Mononuclear cell (primary cell): ENCODE results near the gene ECE1. TPM values are rescaled to one million over a fixed set of nuclear protein-coding genes. Genes with fewer than 3 reads are reported as not detected.
"Not testable (repeated sequence)": the region's sequence is repeated elsewhere in the genome, so short reads cannot be mapped to it uniquely, and the experiment has no call there.

Experiments
- H3K27me3 ChIP-seq: 2 replicates; pipeline ENCODE4 v1.6.0; 2011; ENCODE audit warnings: low read length, control low read depth; ENCODE audit not compliant: insufficient read depth
- H3K4me1 ChIP-seq: 2 replicates; pipeline ENCODE4 v1.5.1; 2011; ENCODE audit warnings: mild to moderate bottlenecking, low read length, control low read depth; ENCODE audit not compliant: insufficient read depth
- H3K4me3 ChIP-seq: 2 replicates; pipeline ENCODE4 v1.5.1; 2011; ENCODE audit warnings: mild to moderate bottlenecking, low read length, moderate library complexity
- H3K9me3 ChIP-seq: 2 replicates; pipeline ENCODE4 v1.5.1; 2011; ENCODE audit warnings: low read depth, mild to moderate bottlenecking, control low read depth, low read length
- total RNA-seq: library from RNA; depleted of rRNA; stranded (reverse); fragments of >200 nt; gene quantifications from one replicate; pipeline ENCODE4 v1.2.3, GENCODE V29; 2012

The ECE1 gene
- total RNA-seq, 1 donor, result 72.4 TPM

- H3K27me3 ChIP-seq, H3K4me3 ChIP-seq, H3K4me1 ChIP-seq, H3K9me3 ChIP-seq: not testable (repeated sequence)
Observed at GRCh38 chr1:21201238-21201637, 89.0 kb downstream of the ECE1 start.

- Histone ChIP-seq H3K27me3 (no peaks in the 10 kb centered on the region), H3K9me3 (no peaks in the 10 kb centered on the region), H3K4me3 (no peak overlapping the region), H3K4me1 (no peaks in the 10 kb centered on the region)
Observed at GRCh38 chr1:21200767-21201166, 89.5 kb downstream of the ECE1 start.

- no peaks in the 10 kb centered on the region for H3K9me3 ChIP-seq
- no peaks in the 10 kb centered on the region for H3K27me3 ChIP-seq
- no peak overlapping the region for H3K4me3 ChIP-seq
- peaks cover 4% of the 10 kb centered on the region for H3K4me1 ChIP-seq
Observed at GRCh38 chr1:21198929-21199328, 91.3 kb downstream of the ECE1 start.

GRCh38 chr1:21192871-21193270 is 97.4 kb downstream of the ECE1 start:
- Histone ChIP-seq H3K27me3 (no peaks in the 10 kb centered on the region), H3K9me3 (no peaks in the 10 kb centered on the region), H3K4me1 (peaks cover 14% of the 10 kb centered on the region), H3K4me3 (no peak overlapping the region)

DNA sequence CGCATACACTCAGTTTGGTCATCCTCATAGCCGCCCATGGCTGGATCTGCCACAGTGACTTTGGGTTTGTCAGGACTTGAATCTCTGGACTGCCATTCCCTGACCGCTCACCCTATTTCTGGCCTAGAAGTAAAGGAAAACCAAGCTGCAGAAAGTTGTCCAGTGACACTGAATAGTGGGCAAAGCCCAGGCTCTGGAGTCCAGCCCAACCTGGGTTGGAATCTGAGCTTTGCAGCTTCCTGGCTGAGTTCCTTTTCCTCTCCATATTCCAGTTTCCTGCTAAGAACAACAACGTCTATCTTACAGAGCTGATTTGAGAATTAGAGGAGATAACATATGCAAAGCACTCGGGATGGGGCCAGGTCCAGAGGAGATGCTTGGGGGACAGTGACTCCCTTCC is 98.0 kb downstream of the ECE1 start:
- Histone ChIP-seq H3K27me3 (no peaks in the 10 kb centered on the region), H3K9me3 (no peaks in the 10 kb centered on the region), H3K4me1 (peaks cover 14% of the 10 kb centered on the region), H3K4me3 (no peak overlapping the region)

GRCh38 chr1:21190771-21191170 is 99.5 kb downstream of the ECE1 start:
- H3K4me3 ChIP-seq, H3K9me3 ChIP-seq, H3K27me3 ChIP-seq: not testable (repeated sequence)
- H3K4me1 ChIP-seq, result peaks cover 14% of the 10 kb centered on the region

- Histone ChIP-seq H3K4me3 (no peak overlapping the region), H3K27me3 (no peaks in the 10 kb centered on the region), H3K4me1 (peaks cover 17% of the 10 kb centered on the region), H3K9me3 (no peaks in the 10 kb centered on the region)
Observed at GRCh38 chr1:21189906-21190500, 100.3 kb downstream of the ECE1 start.

DNA sequence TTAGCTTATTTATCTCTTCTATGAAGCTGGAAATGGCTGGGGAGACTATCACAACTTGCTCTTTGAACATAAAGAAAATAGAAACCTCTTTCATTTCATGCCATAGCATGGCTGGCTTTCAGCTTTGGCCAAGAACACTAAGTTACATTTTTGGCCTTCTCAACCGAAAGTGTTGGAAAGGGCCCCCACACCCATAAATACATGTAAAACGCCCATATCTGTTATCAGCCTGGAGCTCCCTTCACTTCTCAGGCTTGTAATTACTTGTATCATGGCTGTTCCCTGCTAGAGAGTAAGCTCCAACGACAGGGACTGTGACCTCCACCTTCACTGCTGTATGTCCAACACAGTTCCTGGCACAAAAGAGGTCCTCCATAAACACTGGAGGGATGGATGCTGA is 100.8 kb downstream of the ECE1 start:
- peaks cover 21% of the 10 kb centered on the region for H3K4me1 ChIP-seq
- no peaks in the 10 kb centered on the region for H3K9me3 ChIP-seq
- H3K4me3 ChIP-seq, result no peak overlapping the region
- no peaks in the 10 kb centered on the region for H3K27me3 ChIP-seq

- Histone ChIP-seq H3K4me1 (peaks cover 33% of the 10 kb centered on the region), H3K4me3 (no peak overlapping the region), H3K27me3 (no peaks in the 10 kb centered on the region), H3K9me3 (no peaks in the 10 kb centered on the region)
Observed at GRCh38 chr1:21188235-21188634, 102.0 kb downstream of the ECE1 start.

DNA sequence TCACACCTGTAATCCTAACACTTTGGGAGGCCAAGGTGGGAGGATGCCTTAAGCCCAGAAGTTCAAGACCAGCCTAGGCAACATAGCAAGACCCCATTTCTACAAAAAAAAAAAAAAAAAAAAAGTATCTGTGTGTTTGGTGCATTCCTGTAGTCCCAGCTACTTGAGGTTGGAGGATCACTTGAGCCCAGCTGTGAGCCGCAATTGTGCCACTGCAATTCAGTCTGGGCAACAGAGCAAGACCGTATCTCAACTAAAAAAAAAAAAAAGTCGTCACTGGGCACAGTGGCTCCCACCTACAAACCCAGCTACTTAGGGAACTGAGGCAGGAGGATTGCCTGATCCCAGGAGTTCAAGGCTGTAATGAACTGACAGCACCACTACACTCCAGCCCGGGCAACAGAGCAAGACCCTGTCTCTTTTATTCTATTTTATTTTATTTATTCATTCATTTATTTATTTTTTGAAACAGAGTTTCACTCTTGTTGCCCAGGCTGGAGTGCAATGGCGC is 105.0 kb downstream of the ECE1 start:
- Histone ChIP-seq H3K9me3 (no peaks in the 10 kb centered on the region), H3K4me1 (peaks cover 40% of the 10 kb centered on the region), H3K27me3 (no peaks in the 10 kb centered on the region), H3K4me3 (no peak overlapping the region)

GRCh38 chr1:21184276-21184675 is 106.0 kb downstream of the ECE1 start:
- Histone ChIP-seq H3K4me1 (peaks cover 36% of the 10 kb centered on the region), H3K4me3 (no peak overlapping the region)

DNA sequence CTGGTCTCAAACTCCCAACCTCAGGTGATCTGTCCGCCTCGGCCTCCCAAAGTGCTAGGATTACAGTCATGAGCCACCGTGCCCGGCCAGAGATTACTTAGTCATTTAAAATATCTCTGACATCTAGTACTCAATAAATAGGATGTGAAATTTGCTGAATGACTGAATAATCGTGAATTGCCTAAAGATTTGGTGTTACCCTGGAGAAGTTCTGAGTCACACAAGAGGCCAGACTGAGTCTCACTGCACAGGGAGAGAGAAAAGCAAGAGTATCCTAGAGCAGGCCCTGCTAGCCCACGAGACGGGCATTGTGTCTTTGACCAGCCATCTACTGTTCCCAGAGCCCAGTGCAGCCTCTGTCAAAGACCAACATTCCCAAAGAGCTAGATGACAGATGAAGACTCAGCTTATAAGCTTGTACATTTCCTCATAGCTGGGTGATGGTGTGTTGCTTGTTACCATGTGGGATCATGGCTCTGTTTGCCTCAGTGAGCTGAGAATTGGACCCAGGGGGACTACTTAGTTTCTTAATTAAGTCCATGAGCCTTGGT is 108.0 kb downstream of the ECE1 start:
- Histone ChIP-seq H3K27me3 (no peaks in the 10 kb centered on the region), H3K9me3 (no peaks in the 10 kb centered on the region), H3K4me1 (peaks cover 37% of the 10 kb centered on the region), H3K4me3 (no peak overlapping the region)

More at GRCh38 chr1:21184276-21184675, 106.0 kb downstream of the ECE1 start:
- Histone ChIP-seq H3K9me3 (no peaks in the 10 kb centered on the region), H3K27me3 (no peaks in the 10 kb centered on the region)

DNA sequence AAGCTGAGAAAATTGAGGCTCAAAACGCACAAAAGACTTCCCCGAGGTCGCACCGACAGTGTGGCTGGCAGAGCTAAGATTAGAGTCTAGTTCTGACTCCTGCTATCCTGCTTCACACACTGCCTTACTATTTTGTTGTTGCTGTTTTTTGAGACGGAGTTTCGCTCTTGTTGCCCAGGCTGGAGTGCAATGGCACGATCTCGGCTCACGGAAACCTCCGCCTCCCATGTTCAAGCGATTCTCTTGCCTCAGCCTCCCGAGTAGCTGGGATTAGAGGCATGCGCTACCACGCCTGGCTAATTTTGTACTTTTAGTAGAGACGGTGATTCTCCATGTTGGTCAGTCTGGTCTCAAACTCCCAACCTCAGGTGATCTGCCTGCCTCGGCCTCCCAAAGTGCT is 112.0 kb downstream of the ECE1 start:
- not testable (repeated sequence) for H3K4me3 ChIP-seq, H3K27me3 ChIP-seq, H3K9me3 ChIP-seq
- H3K4me1 ChIP-seq, result peaks cover 38% of the 10 kb centered on the region

DNA sequence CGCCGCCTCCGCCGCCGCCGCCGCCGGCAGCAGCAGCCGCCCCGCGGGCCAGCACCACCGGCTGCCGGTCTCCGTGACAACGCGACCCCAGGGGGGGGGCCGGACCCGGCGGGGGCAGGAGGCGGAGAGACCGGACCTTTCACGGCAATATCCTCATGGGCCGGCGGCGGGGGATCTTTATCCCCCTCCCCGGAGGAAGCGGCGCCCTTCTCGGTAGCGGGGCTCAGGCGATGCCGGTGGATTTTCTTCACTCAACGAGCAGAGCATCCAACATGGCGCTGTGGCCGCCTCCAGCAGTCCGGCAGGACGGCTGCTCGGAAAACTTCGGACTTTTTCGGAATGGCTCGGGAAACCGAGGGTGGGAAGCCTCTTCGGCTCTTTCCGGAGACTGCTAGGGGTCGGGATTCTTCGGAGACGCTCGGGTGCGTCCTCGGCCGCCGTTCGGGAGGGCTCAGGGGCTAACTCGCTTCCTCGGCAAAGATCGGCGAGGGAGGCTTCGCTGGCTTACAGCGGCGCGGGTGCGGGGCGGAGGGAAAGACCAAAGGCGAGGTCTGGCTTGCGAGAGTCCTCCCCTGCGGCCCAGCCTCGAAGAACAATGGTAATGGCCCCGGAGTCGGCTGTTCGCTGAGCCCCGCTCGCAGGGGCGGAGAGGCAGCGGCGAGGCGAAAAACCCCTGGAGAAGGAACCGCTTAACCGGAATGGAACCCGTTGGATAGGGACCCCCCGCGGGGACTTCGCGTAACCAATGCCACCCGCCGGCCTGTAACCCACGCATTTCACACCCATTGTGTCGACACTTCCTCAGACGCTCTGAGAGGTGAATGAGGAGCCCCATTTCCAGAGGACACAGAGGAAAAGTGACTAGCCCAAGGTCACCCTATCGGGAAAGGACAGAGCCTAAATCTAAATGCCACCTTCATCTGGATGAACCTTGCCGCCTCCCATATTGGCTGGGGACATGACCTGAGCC is 113.4 kb downstream of the ECE1 start, which contains the start of gene EIF4G3:
Gene EIF4G3, minus strand, starts transcription at position 312 of the 970 bp plus-strand sequence. CDS start 174,155 bp downstream, outside the sequence.
- Histone ChIP-seq H3K4me1 (peaks cover 24% of the 10 kb centered on the region), H3K27me3 (no peaks in the 10 kb centered on the region), H3K9me3 (no peaks in the 10 kb centered on the region), H3K4me3 (peak within 1 kb of the TSS; percentile 76)
